ENCODE results near the gene XYLT1. TPM values are rescaled to one million over a fixed set of nuclear protein-coding genes. Genes with fewer than 3 reads are reported as not detected.

XYLT1 gene
- total RNA-seq, 3 donors from 2014 or later (not counting 1 experiment from before 2014, with no cell fraction given) = 40.9 to 55.5 (median 43.8) TPM

DNA sequence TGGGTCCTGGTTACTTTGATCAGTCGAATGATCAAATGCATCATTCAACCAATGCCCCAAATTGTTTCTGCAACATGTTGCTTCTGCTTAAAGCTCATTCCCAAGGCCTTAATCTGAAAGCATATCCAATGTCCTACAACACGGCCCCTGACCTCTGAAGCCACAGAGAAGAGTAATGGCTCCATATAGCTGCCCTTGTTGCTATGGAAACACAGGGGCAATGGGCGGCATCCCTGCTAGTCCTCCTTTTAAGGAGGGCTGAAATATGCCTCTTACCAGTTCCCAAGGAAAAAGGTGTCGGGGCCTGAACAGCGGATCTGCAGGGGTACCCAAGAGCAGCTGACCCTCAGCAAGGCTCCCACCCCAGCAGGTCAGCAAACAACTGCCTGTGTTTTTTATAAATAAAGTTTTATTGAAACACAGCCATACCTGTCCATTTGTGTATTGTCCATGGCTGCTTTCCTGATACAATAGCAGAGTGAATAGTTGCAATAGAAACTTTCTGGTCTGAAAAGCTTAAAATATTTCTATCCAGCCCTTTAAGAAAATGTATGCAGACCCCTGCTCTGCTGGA, 210.4 kb downstream of the XYLT1 start:
- Histone ChIP-seq H3K36me3 (ENCODE audit: control insufficient read depth, insufficient read depth, low read length) (peaks cover 9% of the 10 kb centered on the region), H3K4me1 (ENCODE audit: control insufficient read depth, insufficient read depth, low read length) (peaks cover 24% of the 10 kb centered on the region), H3K27me3 (ENCODE audit: control insufficient read depth, insufficient read depth, low read length) (no peaks in the 10 kb centered on the region), H3K4me3 (ENCODE audit: low read length) (no peak overlapping the region), H3K27ac (ENCODE audit: low read length) (no peak overlapping the region), H3K9me3 (ENCODE audit: control insufficient read depth, insufficient read depth, low read length) (no peaks in the 10 kb centered on the region)
- Mint-ChIP-seq H3K4me3 (no peak overlapping the region), H3K27ac (no peak overlapping the region), H3K36me3 (no peaks in the 10 kb centered on the region), H3K9me3 (no peaks in the 10 kb centered on the region), H3K27me3 (ENCODE audit: low read depth in 2 of 2) (no peaks in the 10 kb centered on the region), H3K4me1 (peaks cover 58 to 60% of the 10 kb centered on the region in 2 donors)
- intact Hi-C loops (cut with micrococcal nuclease) = no loop called here
- ATAC-seq (no peak), DNase-seq (no peak)
- WGBS (ENCODE audit: insufficient coverage) = 89% methylated on average over 4 of the region's 5 CpGs
- TF ChIP-seq, protein P1, sequence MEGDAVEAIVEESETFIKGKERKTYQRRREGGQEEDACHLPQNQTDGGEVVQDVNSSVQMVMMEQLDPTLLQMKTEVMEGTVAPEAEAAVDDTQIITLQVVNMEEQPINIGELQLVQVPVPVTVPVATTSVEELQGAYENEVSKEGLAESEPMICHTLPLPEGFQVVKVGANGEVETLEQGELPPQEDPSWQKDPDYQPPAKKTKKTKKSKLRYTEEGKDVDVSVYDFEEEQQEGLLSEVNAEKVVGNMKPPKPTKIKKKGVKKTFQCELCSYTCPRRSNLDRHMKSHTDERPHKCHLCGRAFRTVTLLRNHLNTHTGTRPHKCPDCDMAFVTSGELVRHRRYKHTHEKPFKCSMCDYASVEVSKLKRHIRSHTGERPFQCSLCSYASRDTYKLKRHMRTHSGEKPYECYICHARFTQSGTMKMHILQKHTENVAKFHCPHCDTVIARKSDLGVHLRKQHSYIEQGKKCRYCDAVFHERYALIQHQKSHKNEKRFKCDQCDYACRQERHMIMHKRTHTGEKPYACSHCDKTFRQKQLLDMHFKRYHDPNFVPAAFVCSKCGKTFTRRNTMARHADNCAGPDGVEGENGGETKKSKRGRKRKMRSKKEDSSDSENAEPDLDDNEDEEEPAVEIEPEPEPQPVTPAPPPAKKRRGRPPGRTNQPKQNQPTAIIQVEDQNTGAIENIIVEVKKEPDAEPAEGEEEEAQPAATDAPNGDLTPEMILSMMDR (IDR thresholded peaks at IDR 0.05) = no peak

DNA sequence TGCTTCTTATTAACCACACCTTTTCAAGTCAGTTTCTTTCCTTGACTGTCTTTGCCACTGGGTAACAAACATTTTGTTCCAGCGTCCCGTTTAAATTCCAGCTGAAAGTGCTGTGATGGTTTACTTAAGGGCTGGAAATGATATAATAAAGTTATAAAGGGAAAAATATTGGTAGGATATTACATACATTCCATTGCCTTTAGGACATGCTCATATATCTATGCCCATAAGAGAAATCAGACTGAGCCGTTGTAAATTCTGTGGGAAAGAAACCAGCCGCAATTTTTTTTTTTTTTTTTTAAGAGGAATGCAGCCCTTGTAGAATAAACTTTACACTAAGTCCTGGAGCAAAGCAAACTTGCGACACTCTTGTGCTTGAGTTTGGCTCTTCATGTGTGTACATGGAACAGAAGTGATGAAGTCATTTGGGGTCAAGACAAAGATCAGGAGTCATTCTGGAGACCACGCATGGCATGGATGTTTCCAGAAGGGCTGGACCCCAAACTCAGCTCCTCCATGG, 210.9 kb downstream of the XYLT1 start:
- Histone ChIP-seq H3K4me3 (ENCODE audit: low read length) (no peak overlapping the region), H3K27me3 (ENCODE audit: control insufficient read depth, insufficient read depth, low read length) (no peaks in the 10 kb centered on the region), H3K27ac (ENCODE audit: low read length) (no peak overlapping the region), H3K9me3 (ENCODE audit: control insufficient read depth, insufficient read depth, low read length) (no peaks in the 10 kb centered on the region), H3K4me1 (ENCODE audit: control insufficient read depth, insufficient read depth, low read length) (peaks cover 24% of the 10 kb centered on the region), H3K36me3 (ENCODE audit: control insufficient read depth, insufficient read depth, low read length) (peaks cover 9% of the 10 kb centered on the region)
- DNase-seq = no peak
- TF ChIP-seq, protein P1 (IDR thresholded peaks at IDR 0.05) = no peak
- intact Hi-C loops (cut with micrococcal nuclease) = no loop called here
- Mint-ChIP-seq H3K4me1 (peaks cover 55 to 60% of the 10 kb centered on the region in 2 donors), H3K36me3 (no peaks in the 10 kb centered on the region), H3K27ac (no peak overlapping the region), H3K27me3 (ENCODE audit: low read depth in 2 of 2) (no peaks in the 10 kb centered on the region), H3K9me3 (no peaks in the 10 kb centered on the region), H3K4me3 (no peak overlapping the region)
- 100% methylated on average over 5 of the region's 6 CpGs for WGBS (ENCODE audit: insufficient coverage)
- no peak for ATAC-seq

DNA sequence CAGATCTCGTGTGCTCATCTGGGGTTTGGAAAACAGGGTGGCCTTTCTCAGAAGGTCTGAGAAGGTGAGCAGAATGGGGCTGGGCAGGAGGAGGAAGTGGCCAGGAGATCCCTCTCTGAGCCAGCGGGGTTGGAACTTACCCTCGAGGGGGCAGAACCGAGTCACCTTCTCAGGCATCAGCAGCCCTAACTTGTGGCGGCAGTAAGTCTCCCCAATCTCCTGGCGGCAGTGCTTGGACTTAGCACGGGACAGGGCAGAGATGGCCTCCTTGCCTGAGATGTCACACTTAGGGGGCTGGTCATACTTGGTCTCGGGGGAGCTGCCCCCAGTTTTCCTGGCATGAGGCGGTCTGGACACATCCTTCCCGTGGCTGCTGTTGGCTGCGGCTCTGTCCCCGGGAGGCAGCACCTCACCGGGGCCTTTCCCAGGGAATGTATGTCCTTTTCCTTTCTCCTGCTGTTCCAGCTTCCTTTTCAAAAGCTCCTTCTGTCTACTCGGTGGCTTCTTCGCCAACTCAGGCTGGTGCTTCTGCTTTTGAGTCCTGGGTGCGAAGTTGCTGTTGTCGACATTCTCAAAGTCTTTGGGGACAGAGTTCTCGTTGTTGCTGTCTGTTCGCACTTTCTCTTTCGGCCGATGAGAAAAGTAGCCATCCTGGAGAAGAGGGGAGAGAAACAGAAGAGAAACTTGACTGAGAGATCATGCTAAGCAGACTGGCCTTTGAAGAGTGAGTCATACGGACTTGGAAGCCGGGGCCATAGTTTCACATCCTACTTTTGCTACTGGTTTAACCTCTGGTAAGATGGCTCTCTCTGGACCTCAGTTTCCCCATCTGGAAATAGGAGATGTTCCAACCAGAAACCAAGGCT, 211.7 kb downstream of the XYLT1 start:
- DNase-seq (no peak), ATAC-seq (peak in 1 of 3 donors; percentile 24)
- Histone ChIP-seq H3K9me3 (ENCODE audit: control insufficient read depth, insufficient read depth, low read length) (no peaks in the 10 kb centered on the region), H3K27me3 (ENCODE audit: control insufficient read depth, insufficient read depth, low read length) (no peaks in the 10 kb centered on the region), H3K27ac (ENCODE audit: low read length) (peak overlapping the region; percentile 17), H3K4me3 (ENCODE audit: low read length) (no peak overlapping the region), H3K4me1 (ENCODE audit: control insufficient read depth, insufficient read depth, low read length) (peaks cover 24% of the 10 kb centered on the region), H3K36me3 (ENCODE audit: control insufficient read depth, insufficient read depth, low read length) (peaks cover 9% of the 10 kb centered on the region)
- H3K4me3 Mint-ChIP-seq = no peak overlapping the region
- TF ChIP-seq, protein P1 (IDR thresholded peaks at IDR 0.05) = no peak
- intact Hi-C loops (cut with micrococcal nuclease) = no loop called here
- H3K27me3 Mint-ChIP-seq (ENCODE audit: low read depth in 2 of 2) = no peaks in the 10 kb centered on the region
- H3K36me3 Mint-ChIP-seq = no peaks in the 10 kb centered on the region
- H3K27ac Mint-ChIP-seq = peak overlapping the region in 1 of 2 donors; percentile 17
- H3K9me3 Mint-ChIP-seq = no peaks in the 10 kb centered on the region
- peaks cover 51 to 56% of the 10 kb centered on the region in 2 donors for H3K4me1 Mint-ChIP-seq
- WGBS (ENCODE audit: insufficient coverage) = 80% methylated on average over 22 of the region's 23 CpGs

Measured in natural killer cell (primary cell).